HepG2 (cell line): Measurements from ENCODE around the gene SPAG4. TPM values are rescaled to one million over a fixed set of nuclear protein-coding genes. Genes with fewer than 3 reads are reported as not detected.
A peak's percentile ranks its signal among the peaks of the same experiment; 100 is the strongest.

Experiments used
- ATAC-seq: fragments of 200-7000 bp; cut with Tn5 transposase; 3 replicates; pipeline ENCODE4 v1.9.1; 2020; ENCODE audit warnings: mild to moderate bottlenecking, moderate library complexity
- BruUV-seq: library from RNA; stranded (reverse); fragments of 400-500 nt; replicated peaks from 2 replicates; lab custom pipeline; 2021; lab: Mats Ljungman, UMichigan
- CTCF ChIA-PET: fragments of 300-600 bp; formaldehyde crosslinking; extraction: SDS; loops from one replicate; lab custom pipeline; 2021; ENCODE audit warnings: low total read pairs, inconsistent platforms, low intra/inter-chr PET ratio; lab: Yijun Ruan, JAX
- POLR2A ChIA-PET: fragments of 350-600 bp; sonication (Branson Sonifier 250); formaldehyde crosslinking; loops from one replicate; lab custom pipeline; 2020; ENCODE audit warnings: antibody characterized with exemption, inconsistent platforms; lab: Yijun Ruan, JAX
- DNase-seq: peaks from one replicate; pipeline ENCODE4 v3.0.0-alpha.2; 2015; ENCODE audit warnings: low spot score
- FAIRE-seq: peaks from 3 replicates; lab custom pipeline; 2011; peaks lifted over from hg19 to GRCh38; lab: Jason Lieb, UNC
- H2AFZ ChIP-seq: one replicate; pipeline ENCODE4 v1.6.1; 2011; ENCODE audit warnings: low read length, inconsistent platforms
- H3K27ac ChIP-seq: fragments of 300-600 bp; 3 replicates; pipeline ENCODE4 v1.8.0; 2011; ENCODE audit warnings: mixed run types, mild to moderate bottlenecking, mixed read lengths, low read length, inconsistent platforms; ENCODE audit not compliant: insufficient read depth; ENCODE audit errors: extremely low read length
- H3K27me3 ChIP-seq, 2 experiments: fragments of 200-600 bp in 1 of 2; 2 replicates in 1 of 2; 3 replicates in 1 of 2; pipeline versions ENCODE4 v1.6.0 to v1.8.0; 2011; ENCODE audit warnings: low read length in 2 of 2, mild to moderate bottlenecking in 2 of 2, moderate library complexity in 2 of 2, inconsistent platforms in 1 of 2; ENCODE audit not compliant: insufficient read depth in 2 of 2, control insufficient read depth in 1 of 2
- H3K36me3 ChIP-seq, 2 experiments: fragments of 200-600 bp in 1 of 2; replicated peaks in 1 of 2; 2 replicates in 1 of 2; 3 replicates in 1 of 2; pipeline versions ENCODE4 v1.5.1 to v1.8.0; 2011; ENCODE audit warnings: low read length in 2 of 2, inconsistent platforms in 1 of 2; ENCODE audit not compliant: insufficient read depth in 2 of 2, control insufficient read depth in 1 of 2
- H3K4me1 ChIP-seq: 2 replicates; pipeline ENCODE4 v1.5.1; 2012; ENCODE audit warnings: low read length, inconsistent platforms; ENCODE audit not compliant: insufficient read depth
- H3K4me2 ChIP-seq: 2 replicates; pipeline ENCODE4 v1.6.0; 2011; ENCODE audit warnings: low read depth, low read length, inconsistent platforms
- H3K4me3 ChIP-seq, 3 experiments: fragments of 200-600 bp in 1 of 3; sonication (generic), shearing (Covaris generic) in 1 of 3; replicated peaks in 1 of 3; 2 replicates each; pipeline ENCODE4 v1.5.1; 2011 to 2016; ENCODE audit warnings: low read length in 3 of 3, inconsistent platforms in 2 of 3, low read depth in 2 of 3, mild to moderate bottlenecking in 2 of 3, control low read depth in 1 of 3, mixed read lengths in 1 of 3; ENCODE audit not compliant: insufficient read depth in 1 of 3
- H3K79me2 ChIP-seq: one replicate; pipeline ENCODE4 v1.6.1; 2011; ENCODE audit warnings: low read length, inconsistent platforms; ENCODE audit not compliant: insufficient read depth
- H3K9ac ChIP-seq: 2 replicates; pipeline ENCODE4 v1.6.0; 2011; ENCODE audit warnings: mild to moderate bottlenecking, low read depth, low read length, inconsistent platforms; ENCODE audit not compliant: insufficient read depth
- H3K9me3 ChIP-seq: 2 replicates; pipeline ENCODE4 v1.5.1; 2012; ENCODE audit warnings: mild to moderate bottlenecking, low read length
- H4K20me1 ChIP-seq: 2 replicates; pipeline ENCODE4 v1.6.0; 2011; ENCODE audit warnings: inconsistent platforms, mild to moderate bottlenecking, low read length, moderate library complexity; ENCODE audit not compliant: insufficient read depth
- CERS6 ChIP-seq: sonication (generic); formaldehyde crosslinking; IDR thresholded peaks from 2 replicates; pipeline ENCODE4 v1.5.0; 2020; ENCODE audit warnings: missing genetic modification reagents
- HOXA3 ChIP-seq: sonication (generic); formaldehyde crosslinking; IDR thresholded peaks from 2 replicates; pipeline ENCODE4 v1.5.0; 2020; ENCODE audit warnings: missing genetic modification reagents
- MAX ChIP-seq: IDR thresholded peaks from 2 replicates; pipeline ENCODE4 v1.6.1; 2012; ENCODE audit warnings: inconsistent platforms
- MLXIP ChIP-seq: sonication (generic); formaldehyde crosslinking; IDR thresholded peaks from 2 replicates; pipeline ENCODE4 v1.9.0; 2021; ENCODE audit warnings: missing genetic modification reagents, borderline replicate concordance
- NONO ChIP-seq, 2 experiments: fragments of 450-650 bp in 1 of 2; sonication (generic) in 1 of 2; formaldehyde crosslinking in 1 of 2; IDR thresholded peaks in 1 of 2; conservative IDR thresholded peaks in 1 of 2; 2 replicates each; pipeline versions ENCODE4 v1.6.1 to v1.8.0; 2017 to 2022; ENCODE audit warnings: mild to moderate bottlenecking in 1 of 2, missing genetic modification reagents in 1 of 2, moderate library complexity in 1 of 2
- NR1H2 ChIP-seq: sonication (generic); formaldehyde crosslinking; IDR thresholded peaks from 2 replicates; pipeline ENCODE4 v1.8.1; 2022; ENCODE audit warnings: low read depth, missing genetic modification reagents, borderline replicate concordance
- NR2C2 ChIP-seq: sonication (generic); formaldehyde crosslinking; IDR thresholded peaks from 2 replicates; pipeline ENCODE4 v1.4.0; 2020; ENCODE audit warnings: missing genetic modification reagents, mild to moderate bottlenecking, moderate library complexity, borderline replicate concordance
- PRDM10 ChIP-seq: sonication (generic); formaldehyde crosslinking; IDR thresholded peaks from 2 replicates; pipeline ENCODE4 v1.4.0; 2020; ENCODE audit warnings: low read depth, missing genetic modification reagents
- SAP130 ChIP-seq: IDR thresholded peaks from 2 replicates; pipeline ENCODE4 v1.6.1; 2016; ENCODE audit warnings: low read depth
- ZNF704 ChIP-seq: sonication (generic); formaldehyde crosslinking; IDR thresholded peaks from 2 replicates; pipeline ENCODE4 v1.8.1; 2023; ENCODE audit warnings: mild to moderate bottlenecking, inconsistent platforms, moderate library complexity, missing genetic modification reagents, borderline replicate concordance
- ZNF761 ChIP-seq: sonication (generic); formaldehyde crosslinking; conservative IDR thresholded peaks from 2 replicates; pipeline ENCODE4 v1.4.0; 2020; ENCODE audit warnings: mild to moderate bottlenecking, missing genetic modification reagents
- WGBS: methylation state at CpG from one replicate; pipeline ENCODE4 v1.1.6; 2017; ENCODE audit warnings: low lambda C conversion rate; 5-methylcytosine and 5-hydroxymethylcytosine counted together
- in situ Hi-C: cut with HindIII; loops from 2 replicates; pipeline ENCODE4 v1.10.0; 2017; ENCODE audit warnings: low pct_unique_long_range_greater_than_20kb; ENCODE audit not compliant: extremely low pct_ligation_motif_present
- intact Hi-C: fragments of 100-400 bp; cut with micrococcal nuclease; formaldehyde crosslinking; loops from one replicate; pipeline ENCODE4 v1.10.0; 2022; ENCODE audit not compliant: unreplicated experiment
- polyA plus RNA-seq, 8 experiments: library from polyadenylated mRNA; depleted of rRNA in 3 of 8; stranded (reverse) in 7 of 8; unstranded in 1 of 8; fragments of >200 nt; fragmentation: Illumina TruSeq in 4 of 8; extraction: Trizol in 4 of 8; gene quantifications; 2 replicates each; pipeline versions ENCODE4 v1.2.1 to v1.2.3, GENCODE V29; 2011 to 2016; ENCODE audit warnings: low read depth in 4 of 8, missing spikeins in 1 of 8, mixed read lengths in 1 of 8; ENCODE audit not compliant: insufficient read depth in 1 of 8
- total RNA-seq, 5 experiments: library from RNA; depleted of rRNA; stranded (reverse); fragments of >200 nt; fragmentation: Illumina TruSeq; extraction: Trizol; gene quantifications; 2 replicates each; pipeline ENCODE4 v1.2.3, GENCODE V29; 2016; ENCODE audit warnings: low read depth in 1 of 5

SPAG4 gene
- total and polyA plus RNA-seq, 2 of the 13 experiments (the other 11 are each of a cell fraction or from before 2014, with no cell fraction given), result 5.8 to 137 TPM

- Histone ChIP-seq H3K4me2 (peak overlapping the region; percentile 38), H2AFZ (no peak overlapping the region), H3K4me1 (peaks cover 26% of the 10 kb centered on the region), H3K79me2 (no peaks in the 10 kb centered on the region), H4K20me1 (no peaks in the 10 kb centered on the region), H3K27ac (no peak overlapping the region), H3K36me3 (no peaks in the 10 kb centered on the region), H3K9me3 (no peaks in the 10 kb centered on the region), H3K27me3 (peaks cover 3 to 23% of the 10 kb centered on the region in 2 experiments; a peak in 4 of 5 replicates), H3K4me3 (peak overlapping the region in 1 of 3 experiments; percentile 36; a peak in 1 of 6 replicates), H3K9ac (no peak overlapping the region)
- DNase-seq (peak; percentile 35), ATAC-seq (peak; percentile 41), FAIRE-seq (no peak)
- BruUV-seq, result no TSS peak
- 73% methylated on average over 88 of the region's 103 CpGs for WGBS
- in situ Hi-C loops, result loop anchor here (5.0 kb wide), 1 partner anchor 139 kb away; no protein-coding TSS in a partner anchor
- POLR2A ChIA-PET, result interaction anchor here (0.6 to 1.0 kb wide), 3 partner anchors 18 to 146 kb away, joined by 3 read pairs; partner anchors contain the start of genes CEP250 and RBM39
- CTCF ChIA-PET, result interaction anchor here (1.1 kb wide), 1 partner anchor 283 kb away, joined by 4 read pairs; no protein-coding TSS in a partner anchor
- intact Hi-C loops, result no loop called here
- peak; percentile 82 for TF ChIP-seq HOXA3 (CRISPR knock-in tag)
- no peak for TF ChIP-seq NR1H2 (CRISPR knock-in tag)
- peak; percentile 84; the same call in 1 of the 2 replicates for TF ChIP-seq CERS6 (CRISPR knock-in tag)
- no peak for TF ChIP-seq PRDM10 (CRISPR knock-in tag)
- TF ChIP-seq MLXIP, result peak; percentile 59; the same call in 1 of the 2 replicates
- TF ChIP-seq ZNF704 (CRISPR knock-in tag), result peak; percentile 72; the same call in 1 of the 2 replicates
- TF ChIP-seq MAX, result peak; percentile 94
- TF ChIP-seq SAP130 (CRISPR knock-in tag), result peak; percentile 38; the same call in 1 of the 2 replicates
- TF ChIP-seq NONO (IDR thresholded peaks at IDR 0.05), result no peak
- 0 out of 2 replicates have a peak, but pooled peaks have one; percentile 18 for TF ChIP-seq NONO (CRISPR knock-in tag; conservative IDR thresholded peaks at IDR 0.05)
- TF ChIP-seq NR2C2 (CRISPR knock-in tag), result 0 out of 2 replicates have a peak, but pooled peaks have one; percentile 31
- TF ChIP-seq ZNF761 (CRISPR knock-in tag), result peak; percentile 81; the same call in 1 of the 2 replicates
Measured at GRCh38 chr20:35600993-35601973, 14.3 kb upstream of the SPAG4 start.
